HG03060 (cell line): Measurements from ENCODE around the gene DNASE2B.
"Not testable (repeated sequence)": the region's sequence is repeated elsewhere in the genome, so short reads cannot be mapped to it uniquely, and the experiment has no call there.

ENCODE experiments used
- ATAC-seq: cut with Tn5 transposase; IDR thresholded peaks from one replicate; pipeline ENCODE4 v1.9.1; 2021; ENCODE audit warnings: low read depth, moderate number of reproducible peaks; ENCODE audit not compliant: unreplicated experiment

Gene DNASE2B

DNA sequence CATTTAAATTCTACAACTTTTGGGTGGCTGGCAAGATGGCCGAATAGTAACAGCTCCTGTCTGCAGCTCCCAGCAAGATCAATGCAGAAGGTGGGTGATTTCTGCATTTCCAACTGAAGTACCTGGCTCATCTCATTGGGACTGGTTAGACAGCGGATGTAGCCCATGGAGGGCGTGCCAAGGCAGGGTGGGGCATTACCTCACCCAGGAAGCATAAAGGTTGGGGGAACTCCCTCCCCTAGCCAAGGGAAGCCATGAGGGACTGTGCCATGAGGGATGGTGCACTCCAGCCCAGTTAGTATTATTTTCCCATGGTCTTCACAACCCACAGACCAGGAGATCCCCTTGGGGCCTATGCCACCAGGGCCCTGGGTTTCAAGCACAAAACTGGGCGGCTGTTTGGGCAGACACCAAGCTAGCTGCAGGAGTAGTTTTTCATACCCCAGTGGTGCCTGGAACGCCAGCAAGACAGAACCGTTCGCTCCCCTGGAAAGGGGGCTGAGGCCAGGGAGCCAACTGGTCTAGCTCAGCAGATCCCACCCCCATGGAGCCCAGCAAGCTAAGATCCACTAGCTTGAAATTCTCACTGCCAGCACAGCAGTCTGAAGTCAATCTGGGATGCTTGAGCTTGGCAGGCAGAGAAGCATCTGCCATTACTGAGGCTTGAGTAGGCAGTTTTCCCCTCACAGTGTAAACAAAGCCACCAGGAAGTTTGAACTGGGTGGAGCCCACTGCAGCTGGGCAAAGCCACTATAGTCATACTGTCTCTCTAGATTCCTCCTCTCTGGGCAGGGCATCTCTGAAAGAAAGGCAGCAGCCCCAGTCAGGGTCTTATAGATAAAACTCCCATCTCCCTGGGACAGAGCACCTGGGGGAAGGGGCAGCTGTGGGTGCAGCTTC, 44.7 kb downstream of the DNASE2B start:
- ATAC-seq = not testable (repeated sequence)

DNA sequence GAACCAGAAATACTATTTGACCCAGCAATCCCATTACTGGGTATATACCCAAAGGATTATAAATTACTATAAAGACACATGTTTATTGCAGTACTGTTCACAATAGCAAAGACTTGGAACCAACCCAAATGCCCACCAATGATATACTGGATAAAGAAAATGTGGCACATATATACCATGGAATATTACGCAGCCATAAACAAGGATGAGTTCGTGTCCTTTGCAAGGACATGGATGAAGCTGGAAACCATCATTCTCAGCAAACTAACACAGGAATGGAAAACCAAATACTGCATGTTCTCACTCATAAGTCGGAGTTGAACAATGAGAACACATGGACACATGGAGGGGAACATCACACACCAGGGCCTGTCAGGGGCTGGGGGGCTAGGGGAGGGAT, 50.4 kb downstream of the DNASE2B start:
- ATAC-seq = not testable (repeated sequence)

DNA sequence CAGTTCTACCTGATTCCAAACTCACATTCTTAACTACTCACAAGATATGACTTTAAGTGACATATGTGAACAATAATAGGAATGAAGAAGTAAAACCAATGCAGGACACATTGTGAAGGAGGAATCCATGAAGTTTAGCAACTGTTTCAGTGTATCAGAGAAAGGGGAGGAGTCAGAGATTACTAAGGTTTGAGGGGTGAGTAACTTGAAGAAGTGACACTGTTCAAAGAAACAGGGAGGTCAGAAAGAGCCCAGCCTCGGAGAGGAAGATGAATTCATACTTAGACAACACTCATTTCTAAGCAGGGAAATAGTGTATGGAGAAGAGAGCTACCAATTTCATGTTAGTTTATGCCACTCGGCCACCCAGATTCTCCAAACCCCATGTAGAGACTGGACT, 52.6 kb downstream of the DNASE2B start:
- ATAC-seq = no peak

DNA sequence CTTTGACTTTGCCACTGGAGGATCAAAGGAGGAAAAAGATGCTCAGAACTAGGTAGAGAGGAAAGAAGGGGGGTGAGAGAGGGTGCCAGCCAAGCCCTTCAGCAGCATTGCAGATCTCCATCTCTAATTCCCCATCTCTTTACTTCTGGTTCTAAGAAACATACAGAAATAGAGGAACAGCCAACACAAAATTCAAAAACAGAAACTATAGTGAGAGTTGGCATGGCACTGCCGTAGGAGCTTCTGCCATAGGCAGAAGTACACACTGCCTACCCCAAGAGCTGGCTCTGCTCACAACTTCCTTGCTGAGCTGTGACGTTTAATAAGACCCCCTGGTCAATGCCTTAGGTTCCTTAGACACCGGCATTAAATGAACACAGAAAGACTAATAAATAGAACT, 54.2 kb downstream of the DNASE2B start:
- no peak for ATAC-seq

DNA sequence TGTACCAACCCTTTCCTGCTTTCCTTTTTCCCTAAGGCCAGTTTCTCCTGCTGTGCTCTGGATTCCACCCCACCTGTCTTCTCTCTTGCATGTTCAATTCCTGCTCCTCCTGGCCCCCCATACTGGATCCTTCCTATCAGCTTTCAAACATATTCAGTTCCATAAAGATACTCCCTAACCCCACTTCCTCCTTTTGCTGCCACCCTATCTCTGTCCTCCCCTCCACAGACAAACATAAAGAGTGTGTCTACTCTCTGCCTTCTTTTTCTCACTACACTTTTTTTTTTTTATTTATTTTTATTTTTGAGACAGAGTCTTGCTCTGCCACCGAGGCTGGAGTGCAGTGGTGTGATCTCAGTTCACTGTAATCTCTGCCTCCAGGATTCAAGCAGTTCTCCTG, 63.8 kb downstream of the DNASE2B start:
- ATAC-seq = no peak
